H1 (cell line): Measurements from ENCODE around the gene ATAD3B. TPM values are rescaled to one million over a fixed set of nuclear protein-coding genes. Genes with fewer than 3 reads are reported as not detected.

Experiments used
- EP300 ChIP-seq, 2 experiments: IDR thresholded peaks; 1 replicate in 1 of 2; 2 replicates in 1 of 2; pipeline ENCODE4 v1.6.1; 2011 to 2012; ENCODE audit warnings: low read depth in 2 of 2, low read length in 2 of 2, mild to moderate bottlenecking in 2 of 2, borderline replicate concordance in 1 of 2, inconsistent platforms in 1 of 2, moderate library complexity in 1 of 2
- KDM5A ChIP-seq: fragments of 200-600 bp; IDR thresholded peaks from 2 replicates; pipeline ENCODE4 v1.7.1; 2012; ENCODE audit warnings: mild to moderate bottlenecking, low read length, inconsistent platforms, mixed read lengths
- polyA plus RNA-seq, 7 experiments: library from polyadenylated mRNA; depleted of rRNA in 3 of 7; stranded (reverse) in 5 of 7; unstranded in 2 of 7; fragments of >200 nt in 5 of 7; fragments of 200-250 nt in 2 of 7; gene quantifications; 1 replicate in 5 of 7; 2 replicates in 1 of 7; 4 replicates in 1 of 7; pipeline versions ENCODE4 v1.2.1 to v1.2.3, GENCODE V29; 2011 to 2013; ENCODE audit warnings: missing spikeins in 2 of 7, mixed read lengths in 2 of 7
- total RNA-seq: library from RNA; stranded (reverse); fragmentation: NEBNext Ultra II Directional; extraction: Animal tissue kit (Norgen Biotek cat#: 25700); gene quantifications from 2 replicates; pipeline ENCODE4 v1.2.1, GENCODE V29; 2021

The ATAD3B gene
- total and polyA plus RNA-seq, 2 of the 8 experiments (the other 6 are each of a cell fraction or from before 2014, with no cell fraction given) = 31.3 to 63.0 TPM

DNA sequence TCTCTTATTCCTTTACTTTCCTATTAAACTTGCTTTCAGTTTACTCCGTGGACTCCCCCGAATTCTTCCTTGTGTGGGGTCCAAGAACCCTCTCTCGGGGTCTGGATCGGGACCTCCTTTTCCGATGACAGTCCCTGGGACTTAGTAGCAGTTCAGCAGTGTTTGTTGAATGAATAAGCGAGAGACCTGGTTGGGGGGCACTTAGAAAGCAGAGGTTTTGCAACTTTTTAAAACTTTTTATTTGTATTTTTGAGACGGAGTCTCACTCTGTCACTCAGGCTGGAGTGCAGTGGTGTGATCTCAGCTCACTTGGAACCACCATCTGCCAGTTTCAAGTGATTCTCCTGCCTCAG is 48.3 kb upstream of the ATAD3B start (continued):
- TF ChIP-seq EP300 (IDR thresholded peaks at IDR 0.05; ENCODE audit: borderline replicate concordance in 1 of 2, low read depth in 2 of 2, low read length in 2 of 2) (no peak), KDM5A (no peak)
